Loucy (cell line): ENCODE measurements around the gene ELL3.

Source experiments
- CTCF ChIP-seq: fragments of 200-600 bp; sonication (generic); conservative IDR thresholded peaks from 2 replicates; pipeline ENCODE4 v1.5.1; 2014; ENCODE audit warnings: mild to moderate bottlenecking, antibody characterized with exemption, low read length
- EZH2phosphoT487 ChIP-seq: fragments of 200-600 bp; IDR thresholded peaks from 2 replicates; pipeline ENCODE4 v1.6.1; 2018; ENCODE audit warnings: antibody characterized with exemption, mild to moderate bottlenecking, moderate library complexity, borderline replicate concordance

GRCh38 chr15:43808435-43808950 is 31.7 kb upstream of the ELL3 start:
- TF ChIP-seq CTCF = no peak
- TF ChIP-seq EZH2phosphoT487 = no peak
